Endometrial microvascular endothelial cells (primary cell): ENCODE results near the gene DHRS3. TPM values are rescaled to one million over a fixed set of nuclear protein-coding genes. Genes with fewer than 3 reads are reported as not detected.
"Not testable (repeated sequence)": the region's sequence is repeated elsewhere in the genome, so short reads cannot be mapped to it uniquely, and the experiment has no call there.

Experiments
- in situ Hi-C: cut with HindIII; loops from 2 replicates; pipeline ENCODE4 v1.10.0; 2017; ENCODE audit warnings: low sequenced_read_pairs, low pct_unique_long_range_greater_than_20kb; ENCODE audit errors: inconsistent ontology term
- total RNA-seq: library from RNA; depleted of rRNA; stranded (reverse); fragments of >200 nt; gene quantifications from one replicate; pipeline ENCODE4 v1.2.3, GENCODE V29; 2015; ENCODE audit errors: inconsistent ontology term

DHRS3 gene
- total RNA-seq, 1 donor from 2014 or later = 55.8 TPM

- in situ Hi-C loops = no loop called here
Measured at GRCh38 chr1:12548279-12548972, 69.6 kb downstream of the DHRS3 start.

- in situ Hi-C loops = no loop called here
Measured at GRCh38 chr1:12547586-12548225, 70.3 kb downstream of the DHRS3 start.

GRCh38 chr1:12546771-12547585 lies 71.0 kb downstream of the DHRS3 start:
- in situ Hi-C loops = no loop called here

GRCh38 chr1:12544992-12545391 lies 73.0 kb downstream of the DHRS3 start:
- in situ Hi-C loops = no loop called here

- in situ Hi-C loops = no loop called here
Measured at GRCh38 chr1:12544357-12544756, 73.7 kb downstream of the DHRS3 start.

GRCh38 chr1:12543740-12544154 lies 74.3 kb downstream of the DHRS3 start:
- in situ Hi-C loops = no loop called here

GRCh38 chr1:12542616-12543592 lies 75.1 kb downstream of the DHRS3 start:
- in situ Hi-C loops = no loop called here

GRCh38 chr1:12542138-12542465 lies 75.9 kb downstream of the DHRS3 start:
- in situ Hi-C loops = no loop called here

GRCh38 chr1:12541274-12542137 lies 76.5 kb downstream of the DHRS3 start:
- in situ Hi-C loops = no loop called here

- in situ Hi-C loops = no loop called here
Measured at GRCh38 chr1:12540580-12541273, 77.3 kb downstream of the DHRS3 start.

GRCh38 chr1:12539705-12540579 lies 78.1 kb downstream of the DHRS3 start:
- in situ Hi-C loops = no loop called here

- in situ Hi-C loops = no loop called here
Measured at GRCh38 chr1:12539320-12539704, 78.7 kb downstream of the DHRS3 start.

- in situ Hi-C loops = not testable (repeated sequence)
Measured at GRCh38 chr1:12538536-12538935, 79.5 kb downstream of the DHRS3 start.

GRCh38 chr1:12537906-12538461 lies 80.0 kb downstream of the DHRS3 start:
- in situ Hi-C loops = no loop called here

GRCh38 chr1:12537294-12537693 lies 80.7 kb downstream of the DHRS3 start:
- in situ Hi-C loops = no loop called here

GRCh38 chr1:12536023-12536639 lies 81.9 kb downstream of the DHRS3 start:
- in situ Hi-C loops = no loop called here
